ENCODE data around the gene SSNA1. TPM values are rescaled to one million over a fixed set of nuclear protein-coding genes. Genes with fewer than 3 reads are reported as not detected.

The SSNA1 gene
- total RNA-seq, 2 donors from 2014 or later: 67.1 to 72.0 TPM

GRCh38 chr9:137146527-137146918 lies 42.0 kb upstream of the SSNA1 start:
- no peak overlapping the region for H3K27ac ChIP-seq
- no peak for DNase-seq (ENCODE audit: low spot score)
- no peak for TF ChIP-seq CTCF (IDR thresholded peaks at IDR 0.05)
- peaks cover 0 to 4% of the 10 kb centered on the region in 2 donors for H3K27me3 ChIP-seq
- no peaks in the 10 kb centered on the region for H3K9me3 ChIP-seq
- H3K4me1 ChIP-seq: no peaks in the 10 kb centered on the region
- H3K36me3 ChIP-seq: no peaks in the 10 kb centered on the region
- no peak overlapping the region for H3K4me3 ChIP-seq

- no peak overlapping the region for H3K27ac ChIP-seq
- H3K27me3 ChIP-seq: peaks cover 0 to 4% of the 10 kb centered on the region in 2 donors
- DNase-seq (ENCODE audit: low spot score): no peak
- no peaks in the 10 kb centered on the region for H3K9me3 ChIP-seq
- TF ChIP-seq CTCF (IDR thresholded peaks at IDR 0.05): no peak
- H3K36me3 ChIP-seq: no peaks in the 10 kb centered on the region
- H3K4me3 ChIP-seq: no peak overlapping the region
- no peaks in the 10 kb centered on the region for H3K4me1 ChIP-seq
These were observed 41.2 kb upstream of the SSNA1 start for GRCh38 chr9:137147091-137147792.

GRCh38 chr9:137147793-137148160 lies 40.7 kb upstream of the SSNA1 start:
- no peaks in the 10 kb centered on the region for H3K4me1 ChIP-seq
- H3K4me3 ChIP-seq: no peak overlapping the region
- H3K27ac ChIP-seq: no peak overlapping the region
- no peak for DNase-seq (ENCODE audit: low spot score)
- peaks cover 0 to 4% of the 10 kb centered on the region in 2 donors for H3K27me3 ChIP-seq
- no peaks in the 10 kb centered on the region for H3K36me3 ChIP-seq
- no peak for TF ChIP-seq CTCF (IDR thresholded peaks at IDR 0.05)
- H3K9me3 ChIP-seq: no peaks in the 10 kb centered on the region

- Histone ChIP-seq H3K27ac (no peak overlapping the region), H3K4me3 (no peak overlapping the region), H3K4me1 (no peaks in the 10 kb centered on the region), H3K27me3 (peaks cover 0 to 4% of the 10 kb centered on the region in 2 donors), H3K36me3 (no peaks in the 10 kb centered on the region), H3K9me3 (no peaks in the 10 kb centered on the region)
- no peak for DNase-seq (ENCODE audit: low spot score)
- no peak for TF ChIP-seq CTCF (IDR thresholded peaks at IDR 0.05)
These were observed 40.2 kb upstream of the SSNA1 start for GRCh38 chr9:137148242-137148641.

GRCh38 chr9:137148661-137149060 lies 39.8 kb upstream of the SSNA1 start:
- no peaks in the 10 kb centered on the region for H3K9me3 ChIP-seq
- no peaks in the 10 kb centered on the region for H3K36me3 ChIP-seq
- TF ChIP-seq CTCF (IDR thresholded peaks at IDR 0.05): no peak
- DNase-seq (ENCODE audit: low spot score): no peak
- H3K27ac ChIP-seq: no peak overlapping the region
- H3K27me3 ChIP-seq: peaks cover 0 to 4% of the 10 kb centered on the region in 2 donors
- no peak overlapping the region for H3K4me3 ChIP-seq
- H3K4me1 ChIP-seq: no peaks in the 10 kb centered on the region

- no peaks in the 10 kb centered on the region for H3K9me3 ChIP-seq
- no peak for DNase-seq (ENCODE audit: low spot score)
- no peaks in the 10 kb centered on the region for H3K4me1 ChIP-seq
- no peaks in the 10 kb centered on the region for H3K36me3 ChIP-seq
- no peak overlapping the region for H3K27ac ChIP-seq
- H3K27me3 ChIP-seq: peaks cover 0 to 4% of the 10 kb centered on the region in 2 donors
- no peak overlapping the region for H3K4me3 ChIP-seq
- no peak for TF ChIP-seq CTCF (IDR thresholded peaks at IDR 0.05)
These were observed 39.1 kb upstream of the SSNA1 start for GRCh38 chr9:137149363-137149762.
